ENCODE results near the gene NEDD1.

Gene NEDD1

DNA sequence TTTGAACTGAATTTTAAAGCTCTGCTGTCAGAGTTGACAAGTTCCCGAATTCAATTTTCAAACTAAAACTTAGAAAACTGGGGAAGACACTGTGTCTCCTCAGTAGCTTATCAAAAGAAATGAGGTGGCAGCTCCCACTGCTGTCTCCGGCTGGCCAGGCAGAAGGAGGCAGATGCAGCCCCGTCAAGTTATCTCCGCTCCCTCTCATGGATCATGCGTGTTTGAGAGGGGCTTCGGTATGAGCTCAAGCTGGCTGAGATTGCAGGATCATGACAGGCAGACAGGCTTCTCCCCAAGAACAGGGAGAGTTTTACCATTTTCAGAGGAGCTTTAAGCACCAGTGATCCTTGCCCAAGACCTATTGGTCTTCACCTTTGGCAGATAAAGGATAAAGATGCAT, 88.8 kb downstream of the NEDD1 start:
- TF ChIP-seq CTCF (IDR thresholded peaks at IDR 0.05; ENCODE audit: low read depth, low read length): no peak
- Histone ChIP-seq H3K27me3 (ENCODE audit: insufficient read depth, low read depth, severe bottlenecking) (peaks cover 26% of the 10 kb centered on the region), H3K36me3 (no peaks in the 10 kb centered on the region), H3K27ac (no peak overlapping the region), H3K4me3 (ENCODE audit: low read depth, low read length) (no peak overlapping the region), H3K9me3 (ENCODE audit: severe bottlenecking) (no peaks in the 10 kb centered on the region)
- no peak for DNase-seq

- peaks cover 22% of the 10 kb centered on the region for H3K27me3 ChIP-seq (ENCODE audit: insufficient read depth, low read depth, severe bottlenecking)
- H3K36me3 ChIP-seq: no peaks in the 10 kb centered on the region
- TF ChIP-seq CTCF (IDR thresholded peaks at IDR 0.05; ENCODE audit: low read depth, low read length): no peak
- DNase-seq: no peak
- H3K9me3 ChIP-seq (ENCODE audit: severe bottlenecking): no peaks in the 10 kb centered on the region
- no peak overlapping the region for H3K4me3 ChIP-seq (ENCODE audit: low read depth, low read length)
- H3K27ac ChIP-seq: no peak overlapping the region
Observed at GRCh38 chr12:96997797-96998484, 90.9 kb downstream of the NEDD1 start.

DNA sequence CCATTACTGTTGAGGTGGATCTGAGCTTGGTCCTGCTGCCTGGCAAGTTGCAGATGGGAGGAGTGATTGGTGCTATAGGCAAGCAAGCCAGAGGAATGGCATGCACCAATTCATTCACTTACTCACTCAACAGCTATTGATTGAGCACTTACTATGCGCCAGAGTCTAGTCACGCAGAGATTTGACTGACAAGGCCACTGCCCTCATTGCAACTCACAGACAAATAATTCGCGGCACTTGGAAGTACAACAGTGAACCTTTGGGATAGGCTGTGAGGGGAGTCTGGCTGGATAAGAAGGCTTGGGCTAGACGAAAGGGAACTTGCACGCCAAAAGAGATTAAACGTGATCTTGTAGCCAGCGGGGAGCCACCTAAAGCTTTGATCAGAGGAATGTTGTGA, 96.2 kb downstream of the NEDD1 start:
- H3K27ac ChIP-seq: no peak overlapping the region
- H3K27me3 ChIP-seq (ENCODE audit: insufficient read depth, low read depth, severe bottlenecking): peaks cover 5% of the 10 kb centered on the region
- DNase-seq: no peak
- H3K4me3 ChIP-seq (ENCODE audit: low read depth, low read length): no peak overlapping the region
- H3K9me3 ChIP-seq (ENCODE audit: severe bottlenecking): no peaks in the 10 kb centered on the region
- no peak for TF ChIP-seq CTCF (IDR thresholded peaks at IDR 0.05; ENCODE audit: low read depth, low read length)
- H3K36me3 ChIP-seq: no peaks in the 10 kb centered on the region

Measured in WERI-Rb-1 (cell line).